NOMO-1 treated with DMSO at 0.1 percent for 48 hours (cell line): Measurements from ENCODE around the gene ZNF660.

Source experiments
- DNase-seq: peaks from one replicate; lab custom pipeline; 2025; ENCODE audit not compliant: unreplicated experiment; lab: John Stamatoyannopoulos, UW

ZNF660 gene

GRCh38 chr3:44628716-44629115 lies 44.0 kb downstream of the ZNF660 start:
- DNase-seq: no peak

- DNase-seq: no peak
Observed at GRCh38 chr3:44632193-44632592, 47.4 kb downstream of the ZNF660 start.

GRCh38 chr3:44642337-44642736 lies 57.6 kb downstream of the ZNF660 start:
- DNase-seq: no peak

GRCh38 chr3:44643024-44643423 lies 58.3 kb downstream of the ZNF660 start:
- no peak for DNase-seq

- no peak for DNase-seq
Observed at GRCh38 chr3:44647771-44648170, 63.0 kb downstream of the ZNF660 start.

GRCh38 chr3:44648564-44649229 lies 63.9 kb downstream of the ZNF660 start, which contains the start of gene ZNF35:
TSS of gene ZNF35 (plus strand) at chr3:44648732. CDS start at chr3:44651068, 2,336 bp downstream.
- DNase-seq: peak; percentile 74
